Prostate gland (tissue), 2 donors: ENCODE results near the gene TAS2R40.

ENCODE experiments used
- CTCF ChIP-seq, 4 experiments: fragments of 200-600 bp in 2 of 4; fragments of 450-650 bp in 2 of 4; sonication (generic) in 2 of 4; IDR thresholded peaks; 1 replicate in 3 of 4; 2 replicates in 1 of 4; pipeline ENCODE4 v1.5.1; 2016 to 2019; ENCODE audit warnings: antibody characterized with exemption in 4 of 4, mild to moderate bottlenecking in 2 of 4, moderate library complexity in 2 of 4
- POLR2A ChIP-seq: fragments of 450-650 bp; IDR thresholded peaks from one replicate; pipeline ENCODE4 v1.6.1; 2016; ENCODE audit warnings: antibody characterized with exemption, mild to moderate bottlenecking

- no peak for TF ChIP-seq POLR2A
- TF ChIP-seq CTCF (IDR thresholded peaks at IDR 0.05) = no peak
These were observed 37.9 kb downstream of the TAS2R40 start for GRCh38 chr7:143259765-143260164.
